ENCODE measurements around the gene SMIM45.

Gene SMIM45

GRCh38 chr22:41913040-41913719, 38.8 kb upstream of the SMIM45 start:
- Mint-ChIP-seq H3K27me3 (peaks cover 5% of the 10 kb centered on the region), H3K4me1 (ENCODE audit: low read depth) (peaks cover 26% of the 10 kb centered on the region), H3K9me3 (ENCODE audit: low read depth) (no peaks in the 10 kb centered on the region), H3K36me3 (no peaks in the 10 kb centered on the region), H3K4me3 (peak overlapping the region; percentile 51), H3K27ac (no peak overlapping the region)

GRCh38 chr22:41913842-41914534, 38.0 kb upstream of the SMIM45 start:
- H3K9me3 Mint-ChIP-seq (ENCODE audit: low read depth), result no peaks in the 10 kb centered on the region
- no peaks in the 10 kb centered on the region for H3K36me3 Mint-ChIP-seq
- H3K27me3 Mint-ChIP-seq, result peaks cover 5% of the 10 kb centered on the region
- peaks cover 22% of the 10 kb centered on the region for H3K4me1 Mint-ChIP-seq (ENCODE audit: low read depth)
- no peak overlapping the region for H3K4me3 Mint-ChIP-seq
- H3K27ac Mint-ChIP-seq, result no peak overlapping the region

- no peaks in the 10 kb centered on the region for H3K9me3 Mint-ChIP-seq (ENCODE audit: low read depth)
- peaks cover 5% of the 10 kb centered on the region for H3K27me3 Mint-ChIP-seq
- no peaks in the 10 kb centered on the region for H3K36me3 Mint-ChIP-seq
- peaks cover 22% of the 10 kb centered on the region for H3K4me1 Mint-ChIP-seq (ENCODE audit: low read depth)
- no peak overlapping the region for H3K4me3 Mint-ChIP-seq
- no peak overlapping the region for H3K27ac Mint-ChIP-seq
Observed at GRCh38 chr22:41914611-41915034, 37.3 kb upstream of the SMIM45 start.

- Mint-ChIP-seq H3K27ac (peak within 1 kb of the TSS; percentile 46), H3K4me3 (peak within 1 kb of the TSS; percentile 62), H3K4me1 (ENCODE audit: low read depth) (peaks cover 22% of the 10 kb centered on the region), H3K36me3 (no peaks in the 10 kb centered on the region), H3K27me3 (peaks cover 5% of the 10 kb centered on the region), H3K9me3 (ENCODE audit: low read depth) (no peaks in the 10 kb centered on the region)
Observed at GRCh38 chr22:41915035-41915785, 36.7 kb upstream of the SMIM45 start, which contains the start of gene SHISA8. TSS of gene SHISA8 (minus strand) at chr22:41915074. CDS start at chr22:41914667, 407 bp downstream.

GRCh38 chr22:41915786-41916493, 36.0 kb upstream of the SMIM45 start:
- Mint-ChIP-seq H3K4me1 (ENCODE audit: low read depth) (peaks cover 22% of the 10 kb centered on the region), H3K27ac (peak overlapping the region; percentile 46), H3K9me3 (ENCODE audit: low read depth) (no peaks in the 10 kb centered on the region), H3K4me3 (peak overlapping the region; percentile 62), H3K36me3 (no peaks in the 10 kb centered on the region), H3K27me3 (peaks cover 5% of the 10 kb centered on the region)

- Mint-ChIP-seq H3K36me3 (no peaks in the 10 kb centered on the region), H3K27me3 (peaks cover 5% of the 10 kb centered on the region), H3K4me1 (ENCODE audit: low read depth) (peaks cover 18% of the 10 kb centered on the region), H3K9me3 (ENCODE audit: low read depth) (no peaks in the 10 kb centered on the region), H3K4me3 (no peak overlapping the region), H3K27ac (no peak overlapping the region)
Observed at GRCh38 chr22:41916745-41917358, 35.1 kb upstream of the SMIM45 start.

- H3K36me3 Mint-ChIP-seq, result no peaks in the 10 kb centered on the region
- no peaks in the 10 kb centered on the region for H3K9me3 Mint-ChIP-seq (ENCODE audit: low read depth)
- peaks cover 5% of the 10 kb centered on the region for H3K27me3 Mint-ChIP-seq
- no peak overlapping the region for H3K27ac Mint-ChIP-seq
- H3K4me3 Mint-ChIP-seq, result no peak overlapping the region
- peaks cover 18% of the 10 kb centered on the region for H3K4me1 Mint-ChIP-seq (ENCODE audit: low read depth)
Observed at GRCh38 chr22:41917375-41917902, 34.5 kb upstream of the SMIM45 start.

- Mint-ChIP-seq H3K27ac (no peak overlapping the region), H3K36me3 (no peaks in the 10 kb centered on the region), H3K4me3 (peak overlapping the region; percentile 67), H3K27me3 (peaks cover 5% of the 10 kb centered on the region), H3K4me1 (ENCODE audit: low read depth) (peaks cover 17% of the 10 kb centered on the region), H3K9me3 (ENCODE audit: low read depth) (no peaks in the 10 kb centered on the region)
Observed at GRCh38 chr22:41917903-41918791, 33.8 kb upstream of the SMIM45 start.

GRCh38 chr22:41919357-41920224, 32.4 kb upstream of the SMIM45 start:
- H3K4me3 Mint-ChIP-seq, result peak overlapping the region; percentile 65
- H3K9me3 Mint-ChIP-seq (ENCODE audit: low read depth), result no peaks in the 10 kb centered on the region
- peaks cover 14% of the 10 kb centered on the region for H3K4me1 Mint-ChIP-seq (ENCODE audit: low read depth)
- H3K36me3 Mint-ChIP-seq, result no peaks in the 10 kb centered on the region
- H3K27ac Mint-ChIP-seq, result no peak overlapping the region
- H3K27me3 Mint-ChIP-seq, result peaks cover 5% of the 10 kb centered on the region

GRCh38 chr22:41920271-41920976, 31.5 kb upstream of the SMIM45 start:
- Mint-ChIP-seq H3K27me3 (peaks cover 5% of the 10 kb centered on the region), H3K36me3 (no peaks in the 10 kb centered on the region), H3K4me1 (ENCODE audit: low read depth) (peaks cover 17% of the 10 kb centered on the region), H3K4me3 (peak overlapping the region; percentile 49), H3K9me3 (ENCODE audit: low read depth) (no peaks in the 10 kb centered on the region), H3K27ac (no peak overlapping the region)

- H3K4me1 Mint-ChIP-seq (ENCODE audit: low read depth), result peaks cover 17% of the 10 kb centered on the region
- no peaks in the 10 kb centered on the region for H3K27me3 Mint-ChIP-seq
- H3K36me3 Mint-ChIP-seq, result no peaks in the 10 kb centered on the region
- H3K4me3 Mint-ChIP-seq, result no peak overlapping the region
- H3K9me3 Mint-ChIP-seq (ENCODE audit: low read depth), result no peaks in the 10 kb centered on the region
- no peak overlapping the region for H3K27ac Mint-ChIP-seq
Observed at GRCh38 chr22:41922328-41922727, 29.6 kb upstream of the SMIM45 start.

- Mint-ChIP-seq H3K27ac (no peak overlapping the region), H3K27me3 (no peaks in the 10 kb centered on the region), H3K4me1 (ENCODE audit: low read depth) (peaks cover 20% of the 10 kb centered on the region), H3K36me3 (no peaks in the 10 kb centered on the region), H3K9me3 (ENCODE audit: low read depth) (no peaks in the 10 kb centered on the region), H3K4me3 (no peak overlapping the region)
Observed at GRCh38 chr22:41922940-41923594, 28.9 kb upstream of the SMIM45 start.
